ENCODE data around the gene POLD2. TPM values are rescaled to one million over a fixed set of nuclear protein-coding genes. Genes with fewer than 3 reads are reported as not detected.

Gene POLD2
- total and polyA plus RNA-seq, 2 of the 4 experiments (the other 2 are of a cell fraction): 142 to 163 TPM

- CTCF ChIA-PET: no interaction called here
Observed at GRCh38 chr7:44108768-44109750, 14.3 kb downstream of the POLD2 start.

More at GRCh38 chr7:44108768-44109750, 14.3 kb downstream of the POLD2 start:
- POLR2A ChIA-PET (ENCODE audit: unreplicated experiment): no interaction called here
- no peak overlapping the region for H3K56ac ChIP-seq (ENCODE audit: extremely low read depth, insufficient read depth, low read length)
- H3K4me3 ChIP-seq (ENCODE audit: insufficient read depth, low read depth, low read length): no peak overlapping the region
- H2AFZ ChIP-seq (replicated peaks; ENCODE audit: low read length, poor library complexity): no peak overlapping the region
- no peak overlapping the region for H2AK9ac ChIP-seq (replicated peaks; ENCODE audit: low read depth, low read length, poor library complexity)
- H2BK120ac ChIP-seq (ENCODE audit: low read depth, low read length): no peak overlapping the region
- dilution Hi-C loops (cut with HindIII; ENCODE audit: low sequenced_read_pairs, unreplicated experiment): no loop called here
- BruUV-seq (replicated peaks): no TSS peak
- DNase-seq: no peak
- H2BK15ac ChIP-seq (ENCODE audit: low read depth, low read length): no peak overlapping the region
- intact Hi-C loops (cut with micrococcal nuclease): no loop called here
- H3K18ac ChIP-seq (ENCODE audit: low read depth, low read length): no peak overlapping the region
- H3K4me1 ChIP-seq (ENCODE audit: control insufficient read depth, insufficient read depth, low read length): peaks cover 14% of the 10 kb centered on the region
- H3K9me1 ChIP-seq (ENCODE audit: insufficient read depth, low read length): peaks cover 8% of the 10 kb centered on the region
- H2BK5ac ChIP-seq (ENCODE audit: low read depth, low read length, poor library complexity, severe bottlenecking): no peak overlapping the region
- H4K8ac ChIP-seq (ENCODE audit: low read depth in 2 of 2, low read length in 2 of 2): no peak overlapping the region
- no peak for ATAC-seq (ENCODE audit: low read depth)
- no peak overlapping the region for H4K91ac ChIP-seq (ENCODE audit: insufficient read depth, low read depth, low read length)
- H3K79me1 ChIP-seq (ENCODE audit: low read depth in 1 of 2, low read length in 2 of 2): no peaks in the 10 kb centered on the region; a peak in 1 of 4 replicates
- H3K4ac ChIP-seq (ENCODE audit: low read depth, low read length): no peak overlapping the region
- H3K14ac ChIP-seq (replicated peaks; ENCODE audit: low read depth, low read length): no peak overlapping the region
- H2BK20ac ChIP-seq (ENCODE audit: low read depth, low read length): no peak overlapping the region
- H3K9ac ChIP-seq (ENCODE audit: low read depth, low read length): no peak overlapping the region
- in situ Hi-C loops (cut with MboI; ENCODE audit: low sequenced_read_pairs): no loop called here
- no peak overlapping the region for H3K23ac ChIP-seq (ENCODE audit: low read depth, low read length)
- no peak overlapping the region for H2AK5ac ChIP-seq (ENCODE audit: low read depth, low read length)
- no peak overlapping the region for H4K5ac ChIP-seq (ENCODE audit: low read depth, low read length)
- H3K36me3 ChIP-seq (ENCODE audit: control insufficient read depth, insufficient read depth, low read length): peaks cover 2% of the 10 kb centered on the region
- no peak overlapping the region for H3K27ac ChIP-seq (ENCODE audit: insufficient read depth, low read length)
- H4K20me1 ChIP-seq (ENCODE audit: insufficient read depth, low read length): no peaks in the 10 kb centered on the region
- 95% methylated on average over 6 of the region's 21 CpGs; no CpG with 5 or more reads in 1 of the 2 experiments for WGBS, 2 experiments (ENCODE audit: extremely low coverage in 2 of 2, insufficient read length in 1 of 2)
- no peaks in the 10 kb centered on the region for H3K27me3 ChIP-seq (ENCODE audit: control insufficient read depth, insufficient read depth, low read length)
- TF ChIP-seq ELK1 (IDR thresholded peaks at IDR 0.05; ENCODE audit: borderline replicate concordance, low read depth, low read length) (no peak), CHD1 (IDR thresholded peaks at IDR 0.05; ENCODE audit: low read depth, low read length) (no peak), RAD21 (IDR thresholded peaks at IDR 0.05; ENCODE audit: low read length) (no peak), POLR2A (IDR thresholded peaks at IDR 0.05; ENCODE audit: low read depth, low read length) (no peak), NFE2L2 (IDR thresholded peaks at IDR 0.05; ENCODE audit: low read depth, low read length) (no peak), SMC3 (IDR thresholded peaks at IDR 0.05; ENCODE audit: low read depth, low read length) (no peak), USF2 (IDR thresholded peaks at IDR 0.05; ENCODE audit: low read depth, low read length) (no peak)
- H3K9me3 ChIP-seq (ENCODE audit: control insufficient read depth, insufficient read depth, low read length): no peaks in the 10 kb centered on the region
- H3K4me2 ChIP-seq (ENCODE audit: low read depth, low read length): no peak overlapping the region
